GM12891 (cell line): ENCODE data around the gene PRKN.

Experiments used
- POLR2A ChIP-seq: IDR thresholded peaks from 2 replicates; pipeline ENCODE4 v1.6.1; 2011; ENCODE audit warnings: low read depth, low read length, control low read depth
- SPI1 ChIP-seq: IDR thresholded peaks from 2 replicates; pipeline ENCODE4 v1.6.1; 2011; ENCODE audit warnings: low read depth, low read length, control low read depth
- TAF1 ChIP-seq: IDR thresholded peaks from 2 replicates; pipeline ENCODE4 v1.6.1; 2011; ENCODE audit warnings: low read depth, low read length, control low read depth

- TF ChIP-seq POLR2A (no peak), TAF1 (no peak), SPI1 (no peak)
Measured at GRCh38 chr6:161508341-161508740, 1219.2 kb downstream of the PRKN start.
